HG03095 (cell line): Measurements from ENCODE around the gene ARFGAP1.

ENCODE experiments used
- ATAC-seq: cut with Tn5 transposase; IDR thresholded peaks from one replicate; pipeline ENCODE4 v1.9.1; 2021; ENCODE audit warnings: moderate library complexity; ENCODE audit not compliant: unreplicated experiment

ARFGAP1 gene

GRCh38 chr20:63272105-63273058 is at the start of gene ARFGAP1:
TSS of gene ARFGAP1 (plus strand) at chr20:63272813. CDS start at chr20:63275581, 2,768 bp downstream.
- ATAC-seq: peak; percentile 76

GRCh38 chr20:63223121-63223825 is 49.3 kb upstream of the ARFGAP1 start:
- no peak for ATAC-seq

GRCh38 chr20:63223826-63224207 is 48.8 kb upstream of the ARFGAP1 start:
- no peak for ATAC-seq

- no peak for ATAC-seq
Observed at GRCh38 chr20:63224412-63225081, 48.1 kb upstream of the ARFGAP1 start.

- no peak for ATAC-seq
Observed at GRCh38 chr20:63225082-63225454, 47.5 kb upstream of the ARFGAP1 start.

GRCh38 chr20:63226042-63226943 is 46.3 kb upstream of the ARFGAP1 start:
- ATAC-seq: no peak

GRCh38 chr20:63227260-63227659 is 45.4 kb upstream of the ARFGAP1 start:
- ATAC-seq: no peak

GRCh38 chr20:63228806-63229205 is 43.8 kb upstream of the ARFGAP1 start:
- no peak for ATAC-seq

- ATAC-seq: no peak
Observed at GRCh38 chr20:63230800-63231268, 41.8 kb upstream of the ARFGAP1 start.

GRCh38 chr20:63232235-63233060 is 40.2 kb upstream of the ARFGAP1 start:
- no peak for ATAC-seq

GRCh38 chr20:63233061-63233344 is 39.6 kb upstream of the ARFGAP1 start:
- ATAC-seq: no peak

- no peak for ATAC-seq
Observed at GRCh38 chr20:63233924-63234323, 38.7 kb upstream of the ARFGAP1 start.

- no peak for ATAC-seq
Observed at GRCh38 chr20:63234693-63235398, 37.8 kb upstream of the ARFGAP1 start.

- no peak for ATAC-seq
Observed at GRCh38 chr20:63235399-63235983, 37.1 kb upstream of the ARFGAP1 start, which contains the start of gene BIRC7. TSS of gene BIRC7 (plus strand) at chr20:63235905. CDS start at chr20:63236097, 192 bp downstream.

- no peak for ATAC-seq
Observed at GRCh38 chr20:63236116-63236837, 36.3 kb upstream of the ARFGAP1 start.

- ATAC-seq: no peak
Observed at GRCh38 chr20:63238031-63238430, 34.6 kb upstream of the ARFGAP1 start.

GRCh38 chr20:63238514-63239125 is 34.0 kb upstream of the ARFGAP1 start:
- no peak for ATAC-seq
